Measurements from ENCODE around the gene GTF2IRD1. TPM values are rescaled to one million over a fixed set of nuclear protein-coding genes. Genes with fewer than 3 reads are reported as not detected.

The GTF2IRD1 gene
- total and polyA plus RNA-seq, 9 of the 15 experiments (the other 6 are each of a cell fraction or from before 2014, with no cell fraction given), result 9.1 to 30.2 (median 14.0) TPM

DNA sequence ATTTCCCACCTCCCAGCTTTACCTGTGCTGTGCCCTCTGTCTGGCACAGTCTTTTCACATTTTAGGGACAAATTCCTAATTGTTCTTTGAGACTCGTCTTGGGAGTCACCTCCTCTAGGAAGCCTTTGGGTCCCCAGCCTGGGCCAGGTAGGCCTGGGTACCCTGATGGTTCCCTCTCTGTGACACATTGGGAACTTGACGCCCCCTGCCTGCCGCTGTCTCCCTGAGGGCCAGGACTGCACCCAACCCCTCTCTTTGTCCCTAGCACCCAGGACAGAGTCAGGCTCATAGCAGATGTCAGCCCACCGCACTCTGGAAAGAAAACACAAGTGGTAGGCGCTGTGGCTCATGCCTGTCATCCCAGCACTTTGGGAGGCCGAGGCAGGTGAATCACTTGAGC, 71.4 kb downstream of the GTF2IRD1 start (continued):
- TF ChIP-seq, protein P1, sequence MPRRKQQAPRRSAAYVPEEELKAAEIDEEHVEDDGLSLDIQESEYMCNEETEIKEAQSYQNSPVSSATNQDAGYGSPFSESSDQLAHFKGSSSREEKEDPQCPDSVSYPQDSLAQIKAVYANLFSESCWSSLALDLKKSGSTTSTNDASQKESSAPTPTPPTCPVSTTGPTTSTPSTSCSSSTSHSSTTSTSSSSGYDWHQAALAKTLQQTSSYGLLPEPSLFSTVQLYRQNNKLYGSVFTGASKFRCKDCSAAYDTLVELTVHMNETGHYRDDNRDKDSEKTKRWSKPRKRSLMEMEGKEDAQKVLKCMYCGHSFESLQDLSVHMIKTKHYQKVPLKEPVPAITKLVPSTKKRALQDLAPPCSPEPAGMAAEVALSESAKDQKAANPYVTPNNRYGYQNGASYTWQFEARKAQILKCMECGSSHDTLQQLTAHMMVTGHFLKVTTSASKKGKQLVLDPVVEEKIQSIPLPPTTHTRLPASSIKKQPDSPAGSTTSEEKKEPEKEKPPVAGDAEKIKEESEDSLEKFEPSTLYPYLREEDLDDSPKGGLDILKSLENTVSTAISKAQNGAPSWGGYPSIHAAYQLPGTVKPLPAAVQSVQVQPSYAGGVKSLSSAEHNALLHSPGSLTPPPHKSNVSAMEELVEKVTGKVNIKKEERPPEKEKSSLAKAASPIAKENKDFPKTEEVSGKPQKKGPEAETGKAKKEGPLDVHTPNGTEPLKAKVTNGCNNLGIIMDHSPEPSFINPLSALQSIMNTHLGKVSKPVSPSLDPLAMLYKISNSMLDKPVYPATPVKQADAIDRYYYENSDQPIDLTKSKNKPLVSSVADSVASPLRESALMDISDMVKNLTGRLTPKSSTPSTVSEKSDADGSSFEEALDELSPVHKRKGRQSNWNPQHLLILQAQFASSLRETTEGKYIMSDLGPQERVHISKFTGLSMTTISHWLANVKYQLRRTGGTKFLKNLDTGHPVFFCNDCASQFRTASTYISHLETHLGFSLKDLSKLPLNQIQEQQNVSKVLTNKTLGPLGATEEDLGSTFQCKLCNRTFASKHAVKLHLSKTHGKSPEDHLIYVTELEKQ (CRISPR knock-in tag; IDR thresholded peaks at IDR 0.05), result no peak

DNA sequence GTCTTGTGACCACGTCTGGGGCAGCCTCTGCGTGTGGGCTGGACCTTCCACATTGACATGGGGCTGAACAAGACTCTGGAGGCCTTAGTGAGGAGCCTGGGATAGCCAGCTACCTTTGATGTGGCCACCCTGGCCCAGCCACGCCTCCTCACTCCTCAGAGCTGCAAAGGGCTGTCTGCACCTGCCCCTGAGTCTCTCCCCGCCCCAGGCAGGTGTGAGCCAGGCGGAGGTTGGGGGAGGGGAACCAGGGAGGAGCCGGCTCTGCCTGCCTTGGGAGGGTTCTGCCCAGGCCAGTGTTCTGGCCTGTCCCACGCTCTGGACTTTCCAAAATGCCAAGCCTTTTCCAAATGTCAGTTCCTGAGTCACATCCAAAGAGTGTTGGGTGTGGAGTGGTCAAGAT, 72.2 kb downstream of the GTF2IRD1 start:
- intact Hi-C loops (cut with micrococcal nuclease), result no loop called here
- Histone ChIP-seq H3K27ac (ENCODE audit: extremely low read depth, low read depth, low read length) (no peak overlapping the region), H3K36me3 (ENCODE audit: control insufficient read depth, insufficient read depth, low read length) (peaks cover 45% of the 10 kb centered on the region; the same call in 1 of the 3 replicates), H2AFZ (ENCODE audit: low read depth, low read length) (no peak overlapping the region), H4K20me1 (replicated peaks; ENCODE audit: control insufficient read depth, insufficient read depth, low read length) (0 out of 2 replicates have a peak, but pooled peaks cover 2% of the 10 kb centered on the region), H3K9me1 (ENCODE audit: control insufficient read depth, insufficient read depth, low read length) (no peaks in the 10 kb centered on the region), H3K4me3 (no peak overlapping the region), H3K27me3 (ENCODE audit: control insufficient read depth in 2 of 2, insufficient read depth in 2 of 2, low read length in 2 of 2) (no peaks in the 10 kb centered on the region), H3K4me2 (ENCODE audit: insufficient read depth, low read length) (no peak overlapping the region), H3K79me2 (ENCODE audit: control insufficient read depth, insufficient read depth, low read length) (no peaks in the 10 kb centered on the region), H3K9me3 (replicated peaks; ENCODE audit: control insufficient read depth, insufficient read depth, low read depth, low read length) (0 out of 2 replicates have a peak, but pooled peaks cover 3% of the 10 kb centered on the region), H3K4me1 (replicated peaks in 1 of 2; ENCODE audit: control insufficient read depth in 2 of 2, insufficient read depth in 2 of 2, low read length in 2 of 2) (peaks cover 0 to 6% of the 10 kb centered on the region in 2 experiments; a peak in 1 of 5 replicates), H3K9ac (ENCODE audit: insufficient read depth in 1 of 2, low read depth in 2 of 2, low read length in 2 of 2) (0 out of 4 replicates have a peak overlapping the region, but pooled peaks of 1 of the 2 experiments have one; percentile 36)
- DNase-seq (ENCODE audit: extremely low read depth in 1 of 4, low spot score in 3 of 4) (no peak), FAIRE-seq (no peak), ATAC-seq (no peak; the same call in 2 of the 3 replicates)
- in situ Hi-C loops (cut with MboI), result no loop called here
- BruUV-seq (replicated peaks), result no TSS peak
- ChIA-PET POLR2A (no interaction called here), CTCF (ENCODE audit: low intra/inter-chr PET ratio) (no interaction called here)
- TF ChIP-seq ZFP36 (IDR thresholded peaks at IDR 0.05; ENCODE audit: low read depth, low read length, partially characterized antibody) (peak; percentile 22), EZH2 (IDR thresholded peaks at IDR 0.05; ENCODE audit: borderline replicate concordance, low read depth, low read length) (no peak), CBFA2T2 (conservative IDR thresholded peaks at IDR 0.05) (no peak), ZEB2 (IDR thresholded peaks at IDR 0.05) (no peak), RBM22 (IDR thresholded peaks at IDR 0.05; ENCODE audit: low read depth, low read length, poor library complexity, severe bottlenecking) (peak; percentile 23)
- TF ChIP-seq, protein P2, sequence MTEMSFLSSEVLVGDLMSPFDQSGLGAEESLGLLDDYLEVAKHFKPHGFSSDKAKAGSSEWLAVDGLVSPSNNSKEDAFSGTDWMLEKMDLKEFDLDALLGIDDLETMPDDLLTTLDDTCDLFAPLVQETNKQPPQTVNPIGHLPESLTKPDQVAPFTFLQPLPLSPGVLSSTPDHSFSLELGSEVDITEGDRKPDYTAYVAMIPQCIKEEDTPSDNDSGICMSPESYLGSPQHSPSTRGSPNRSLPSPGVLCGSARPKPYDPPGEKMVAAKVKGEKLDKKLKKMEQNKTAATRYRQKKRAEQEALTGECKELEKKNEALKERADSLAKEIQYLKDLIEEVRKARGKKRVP (CRISPR knock-in tag; IDR thresholded peaks at IDR 0.05), result no peak
- WGBS (ENCODE audit: insufficient coverage, low coverage, missing lambda C conversion rate), result 75% methylated on average over 6 of the region's 7 CpGs
